ENCODE results near the gene RSRP1.
"Not testable (repeated sequence)": the region's sequence is repeated elsewhere in the genome, so short reads cannot be mapped to it uniquely, and the experiment has no call there.

RSRP1 gene

GRCh38 chr1:25247024-25247828 lies at the start of gene RSRP1:
RSRP1 (minus strand) TSS chr1:25247454; CDS start chr1:25246963, 491 bp downstream.
- peak; percentile 99 for DNase-seq

- DNase-seq = not testable (repeated sequence)
These were observed 49.2 kb upstream of the RSRP1 start for GRCh38 chr1:25296501-25296900.

GRCh38 chr1:25294889-25295826 lies 47.9 kb upstream of the RSRP1 start:
- DNase-seq = not testable (repeated sequence)

- DNase-seq = not testable (repeated sequence)
These were observed 46.2 kb upstream of the RSRP1 start for GRCh38 chr1:25293426-25293825.

GRCh38 chr1:25290043-25290442 lies 42.8 kb upstream of the RSRP1 start:
- not testable (repeated sequence) for DNase-seq

GRCh38 chr1:25288573-25289101 lies 41.4 kb upstream of the RSRP1 start:
- not testable (repeated sequence) for DNase-seq

- not testable (repeated sequence) for DNase-seq
These were observed 39.9 kb upstream of the RSRP1 start for GRCh38 chr1:25287164-25287563.

- not testable (repeated sequence) for DNase-seq
These were observed 38.6 kb upstream of the RSRP1 start for GRCh38 chr1:25285862-25286261.

GRCh38 chr1:25279693-25280111 lies 32.4 kb upstream of the RSRP1 start:
- not testable (repeated sequence) for DNase-seq

- DNase-seq = not testable (repeated sequence)
These were observed 31.5 kb upstream of the RSRP1 start for GRCh38 chr1:25278790-25279189.

GRCh38 chr1:25278358-25278757 lies 31.1 kb upstream of the RSRP1 start:
- DNase-seq = not testable (repeated sequence)

GRCh38 chr1:25277295-25277694 lies 30.0 kb upstream of the RSRP1 start:
- DNase-seq = not testable (repeated sequence)

GRCh38 chr1:25275648-25276047 lies 28.4 kb upstream of the RSRP1 start:
- DNase-seq = not testable (repeated sequence)

GRCh38 chr1:25272238-25272637 lies 25.0 kb upstream of the RSRP1 start, which contains the start of gene RHD:
RHD (plus strand) TSS chr1:25272509; CDS start chr1:25272548, 39 bp downstream.
- not testable (repeated sequence) for DNase-seq

- peak; percentile 42 for DNase-seq
These were observed 21.0 kb upstream of the RSRP1 start for GRCh38 chr1:25268143-25268760.

- peak; percentile 93 for DNase-seq
These were observed 20.3 kb upstream of the RSRP1 start for GRCh38 chr1:25267288-25268142.

- DNase-seq = peak; percentile 41
These were observed 19.5 kb upstream of the RSRP1 start for GRCh38 chr1:25266554-25267287.

GRCh38 chr1:25260336-25260735 lies 13.1 kb upstream of the RSRP1 start:
- not testable (repeated sequence) for DNase-seq

GRCh38 chr1:25259813-25260212 lies 12.6 kb upstream of the RSRP1 start:
- DNase-seq = not testable (repeated sequence)

- no peak for DNase-seq
These were observed 9.9 kb upstream of the RSRP1 start for GRCh38 chr1:25257196-25257595.

- DNase-seq = no peak
These were observed 9.3 kb upstream of the RSRP1 start for GRCh38 chr1:25256578-25256965.
